SK-N-MC (cell line): Measurements from ENCODE around the gene FXYD1.

Experiments
- EZH2 ChIP-seq: fragments of 200-600 bp; sonication (generic); IDR thresholded peaks from one replicate; pipeline ENCODE4 v1.6.1; 2017; ENCODE audit warnings: antibody characterized with exemption
- FOXP2 ChIP-seq: optimal IDR thresholded peaks from 2 replicates; pipeline ENCODE3; 2011; ENCODE audit warnings: mild to moderate bottlenecking, moderate library complexity; ENCODE audit not compliant: insufficient read depth; ENCODE audit errors: extremely low read length, control extremely low read depth
- POLR2AphosphoS5 ChIP-seq: IDR thresholded peaks from 2 replicates; pipeline ENCODE4 v1.6.1; 2012; ENCODE audit warnings: mild to moderate bottlenecking, low read depth, low read length, borderline replicate concordance

DNA sequence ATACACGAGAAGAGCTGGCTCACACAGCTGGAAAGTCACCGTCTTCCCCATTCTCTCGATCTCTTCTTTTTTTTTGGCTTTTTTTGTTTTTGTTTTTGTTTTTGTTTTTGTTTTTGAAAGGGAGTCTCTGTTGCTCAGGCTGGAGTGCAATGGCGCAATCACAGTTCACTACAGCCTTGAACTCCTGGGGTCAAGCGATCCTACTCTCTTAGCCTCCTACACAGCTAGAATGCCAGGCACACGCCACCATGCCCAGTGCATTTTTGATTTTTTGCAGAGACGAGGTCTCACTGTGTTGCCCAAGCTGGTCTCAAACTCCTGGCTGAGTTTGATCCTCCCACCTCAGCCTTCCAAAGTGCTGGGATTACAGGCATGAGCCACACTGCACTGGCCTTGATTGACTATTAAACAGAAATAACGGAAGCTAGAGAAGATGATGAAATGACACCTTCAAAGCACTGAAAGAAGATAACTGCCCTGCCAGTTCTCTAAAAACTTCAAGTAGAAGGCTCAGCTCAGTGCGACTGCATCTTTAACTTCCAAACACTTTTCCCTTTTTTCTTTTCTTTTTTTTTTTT, 19.0 kb upstream of the FXYD1 start:
- TF ChIP-seq POLR2AphosphoS5 (no peak), EZH2 (no peak), FOXP2 (no peak)
